AG09309 (cell line): ENCODE data around the gene TRAK2.
"Not testable (repeated sequence)": the region's sequence is repeated elsewhere in the genome, so short reads cannot be mapped to it uniquely, and the experiment has no call there.

ENCODE experiments used
- DNase-seq: peaks from one replicate; pipeline ENCODE4 v3.0.0-alpha.2; 2010; ENCODE audit warnings: low read depth
- H3K4me3 ChIP-seq: 2 replicates; pipeline ENCODE4 v1.5.1; 2011; ENCODE audit warnings: mild to moderate bottlenecking, low read depth, low read length, moderate library complexity; ENCODE audit not compliant: control insufficient read depth
- TF ChIP-seq, protein P1 (sequence below): IDR thresholded peaks from 2 replicates; pipeline ENCODE4 v1.5.1; 2011; ENCODE audit warnings: mild to moderate bottlenecking, low read depth, low read length, inconsistent platforms; ENCODE audit not compliant: insufficient read depth, control insufficient read depth; ENCODE audit errors: missing control alignments

The TRAK2 gene

DNA sequence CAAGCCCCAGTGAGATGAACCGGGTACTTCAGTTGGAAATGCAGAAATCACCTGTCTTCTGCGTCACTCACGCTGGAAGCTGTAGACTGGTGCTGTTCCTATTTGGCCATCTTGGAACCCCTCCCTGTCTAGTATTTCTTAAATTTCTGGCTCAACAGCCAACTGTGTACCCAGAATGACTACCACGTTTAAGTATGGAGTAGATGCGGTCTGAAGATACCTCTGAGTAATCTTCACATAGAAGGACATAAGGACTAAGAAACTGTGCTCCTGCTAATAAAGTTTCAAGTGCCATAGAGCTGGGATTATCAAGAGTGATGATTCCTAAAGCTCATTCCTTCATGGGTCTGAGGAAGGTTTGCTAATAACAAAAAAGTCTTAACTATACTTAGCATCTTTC, 20.4 kb downstream of the TRAK2 start:
- TF ChIP-seq, protein P1, sequence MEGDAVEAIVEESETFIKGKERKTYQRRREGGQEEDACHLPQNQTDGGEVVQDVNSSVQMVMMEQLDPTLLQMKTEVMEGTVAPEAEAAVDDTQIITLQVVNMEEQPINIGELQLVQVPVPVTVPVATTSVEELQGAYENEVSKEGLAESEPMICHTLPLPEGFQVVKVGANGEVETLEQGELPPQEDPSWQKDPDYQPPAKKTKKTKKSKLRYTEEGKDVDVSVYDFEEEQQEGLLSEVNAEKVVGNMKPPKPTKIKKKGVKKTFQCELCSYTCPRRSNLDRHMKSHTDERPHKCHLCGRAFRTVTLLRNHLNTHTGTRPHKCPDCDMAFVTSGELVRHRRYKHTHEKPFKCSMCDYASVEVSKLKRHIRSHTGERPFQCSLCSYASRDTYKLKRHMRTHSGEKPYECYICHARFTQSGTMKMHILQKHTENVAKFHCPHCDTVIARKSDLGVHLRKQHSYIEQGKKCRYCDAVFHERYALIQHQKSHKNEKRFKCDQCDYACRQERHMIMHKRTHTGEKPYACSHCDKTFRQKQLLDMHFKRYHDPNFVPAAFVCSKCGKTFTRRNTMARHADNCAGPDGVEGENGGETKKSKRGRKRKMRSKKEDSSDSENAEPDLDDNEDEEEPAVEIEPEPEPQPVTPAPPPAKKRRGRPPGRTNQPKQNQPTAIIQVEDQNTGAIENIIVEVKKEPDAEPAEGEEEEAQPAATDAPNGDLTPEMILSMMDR = no peak
- DNase-seq = no peak
- no peak overlapping the region for H3K4me3 ChIP-seq

DNA sequence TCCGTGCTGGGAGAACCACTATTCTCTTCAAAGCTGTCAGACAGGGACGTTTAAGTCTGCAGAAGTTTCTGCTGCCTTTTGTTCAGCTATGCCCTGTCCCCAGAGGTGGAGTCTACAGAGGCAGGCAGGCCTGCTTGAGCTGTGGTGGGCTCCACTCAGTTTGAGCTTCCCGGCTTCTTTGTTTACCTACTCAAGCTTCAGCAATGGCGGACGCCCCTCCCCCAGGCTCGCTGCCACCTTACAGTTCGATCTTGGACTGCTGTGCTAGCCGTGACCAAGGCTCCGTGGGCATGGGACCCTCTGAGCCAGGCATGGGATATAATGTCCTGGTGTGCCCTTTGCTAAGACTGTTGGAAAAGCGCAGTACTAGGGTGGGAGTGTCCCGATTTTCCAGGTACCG, 20.9 kb downstream of the TRAK2 start:
- not testable (repeated sequence) for H3K4me3 ChIP-seq, DNase-seq

DNA sequence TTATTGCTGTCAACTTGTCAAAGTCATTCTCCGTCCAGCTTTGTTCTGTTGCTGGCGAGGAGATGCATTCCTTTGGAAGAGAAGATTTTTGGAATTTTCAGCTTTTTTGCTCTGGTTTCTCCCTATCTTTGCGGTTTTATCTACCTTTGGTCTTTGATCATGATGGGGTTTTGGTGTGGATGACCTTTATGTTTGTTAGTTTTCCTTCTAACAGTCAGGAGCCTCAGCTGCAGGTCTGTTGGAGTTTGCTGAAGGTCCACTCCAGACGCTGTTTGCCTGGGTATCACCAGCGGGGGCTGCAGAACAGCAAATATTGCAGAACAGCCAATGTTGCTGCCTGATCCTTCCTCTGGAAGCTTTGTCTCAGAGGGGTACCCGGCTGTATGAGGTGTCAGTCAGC, 21.4 kb downstream of the TRAK2 start:
- not testable (repeated sequence) for H3K4me3 ChIP-seq, DNase-seq

DNA sequence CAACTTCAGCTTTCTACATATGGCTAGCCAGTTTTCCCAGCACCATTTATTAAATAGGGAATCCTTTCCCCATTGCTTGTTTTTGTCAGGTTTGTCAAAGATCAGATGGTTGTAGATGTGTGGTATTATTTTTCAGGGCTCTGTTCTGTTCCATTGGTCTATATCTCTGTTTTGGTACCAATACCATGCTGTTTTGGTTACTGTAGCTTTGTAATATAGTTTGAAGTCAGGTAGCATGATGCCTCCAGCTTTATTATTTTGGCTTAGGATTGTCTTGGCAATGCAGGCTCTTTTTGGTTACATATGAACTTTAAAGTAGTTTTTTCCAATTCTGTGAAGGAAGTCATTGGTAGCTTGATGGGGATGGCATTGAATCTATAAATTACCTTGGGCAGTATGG, 22.9 kb downstream of the TRAK2 start:
- DNase-seq, H3K4me3 ChIP-seq: not testable (repeated sequence)

DNA sequence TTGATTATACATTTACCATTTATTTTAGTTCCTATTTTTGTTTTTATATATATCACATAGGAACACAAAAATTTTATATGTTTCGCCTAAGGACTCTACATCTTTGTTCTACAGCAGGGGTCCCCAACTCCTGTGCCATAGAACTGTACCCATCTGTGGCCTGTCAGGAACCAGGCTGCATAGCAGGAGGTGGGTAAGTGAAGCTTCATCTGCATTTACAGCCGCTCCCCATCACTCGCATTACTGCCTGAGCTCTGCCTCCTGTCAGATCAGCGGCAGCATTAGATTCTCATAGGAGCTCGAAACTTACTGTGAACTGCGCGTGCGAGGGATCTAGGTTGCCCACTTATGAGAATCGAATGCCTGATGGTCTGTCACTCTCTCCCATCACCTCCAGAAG, 25.3 kb downstream of the TRAK2 start:
- DNase-seq = no peak
- TF ChIP-seq, protein P1 = no peak

DNA sequence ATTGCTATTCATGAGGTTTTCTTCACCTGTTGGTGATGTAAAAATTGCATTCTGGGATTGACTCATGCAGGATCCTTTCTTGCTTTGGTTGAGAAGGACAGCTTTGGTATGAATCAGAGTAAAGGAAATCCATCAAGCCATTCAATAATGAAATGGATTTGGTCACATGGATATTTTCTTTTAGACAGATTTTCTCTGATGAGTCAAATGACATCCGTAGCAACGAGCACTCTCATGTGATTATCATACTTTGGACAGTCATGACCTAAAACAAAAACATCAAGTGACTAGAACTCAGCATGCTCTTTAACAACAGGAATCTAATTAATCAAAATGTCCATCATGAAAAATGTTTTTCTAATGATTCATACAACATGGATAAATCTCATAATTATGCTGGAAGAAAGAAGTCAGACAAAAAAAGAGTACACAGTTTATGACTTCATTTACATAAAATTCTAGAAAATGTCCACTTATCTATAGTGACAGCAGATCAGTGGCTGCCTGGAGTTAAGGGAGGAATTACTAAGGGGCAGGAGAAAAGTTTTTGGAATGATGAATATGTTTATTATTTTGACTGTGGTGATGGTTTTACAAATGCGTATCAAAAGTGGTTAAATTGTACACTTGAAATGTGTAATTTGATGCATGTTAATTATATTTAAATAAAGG, 30.7 kb downstream of the TRAK2 start:
- TF ChIP-seq, protein P1 = no peak
- DNase-seq = no peak
- H3K4me3 ChIP-seq = no peak overlapping the region

More for the DNA sequence above, 25.3 kb downstream of the TRAK2 start:
- H3K4me3 ChIP-seq = no peak overlapping the region

DNA sequence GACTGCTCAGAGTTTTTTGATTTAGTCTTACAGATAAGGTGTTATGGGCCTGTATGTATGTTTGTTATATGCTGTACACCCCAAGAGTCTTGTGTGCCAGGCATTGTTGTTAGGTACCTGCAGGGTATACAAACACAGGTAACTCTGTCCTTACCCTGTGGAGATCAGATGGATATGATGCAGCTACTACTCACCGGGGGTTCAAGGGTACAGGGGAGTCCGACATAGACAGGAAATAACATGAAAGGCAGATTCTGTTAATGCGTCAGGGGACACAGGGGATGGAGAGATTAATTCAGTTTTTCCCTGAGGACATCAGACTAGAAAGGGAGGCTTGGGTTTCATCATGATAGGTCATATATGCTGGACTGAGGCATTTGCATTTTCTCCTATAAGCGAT, 31.3 kb downstream of the TRAK2 start:
- no peak overlapping the region for H3K4me3 ChIP-seq
- TF ChIP-seq, protein P1 = no peak
- no peak for DNase-seq

DNA sequence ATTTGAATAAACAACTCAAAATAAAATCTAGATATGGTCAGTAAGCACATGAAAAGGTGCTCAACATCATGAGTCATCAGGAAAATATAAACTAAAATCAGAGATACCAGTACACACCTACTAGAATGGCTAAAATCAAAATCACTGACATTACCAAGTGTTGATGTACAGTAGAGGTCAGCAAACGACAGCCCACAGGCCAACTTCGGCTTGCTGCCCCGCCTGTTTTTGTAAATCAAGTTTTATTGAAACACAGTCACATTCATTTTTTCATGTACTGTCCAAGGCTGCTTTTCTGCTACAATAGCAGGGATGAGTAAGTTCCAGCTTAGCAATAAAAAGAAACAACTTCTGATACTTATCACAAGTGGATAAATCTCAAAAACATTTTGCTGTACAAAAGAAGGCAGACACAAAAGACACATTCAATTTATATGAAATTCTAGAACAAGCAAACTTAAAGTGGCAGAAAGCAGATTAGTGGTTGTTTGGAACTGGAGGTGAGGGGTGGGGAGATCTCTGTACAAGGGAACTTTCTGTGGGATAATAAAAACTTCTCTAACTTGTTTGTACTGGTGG, 32.1 kb downstream of the TRAK2 start:
- DNase-seq = no peak
- H3K4me3 ChIP-seq = no peak overlapping the region
- TF ChIP-seq, protein P1 = no peak
